GM19351 (cell line): Measurements from ENCODE around the gene FOXI2.

Experiments used
- ATAC-seq: cut with Tn5 transposase; IDR thresholded peaks from one replicate; pipeline ENCODE4 v1.9.1; 2021; ENCODE audit warnings: mild to moderate bottlenecking, moderate library complexity; ENCODE audit not compliant: unreplicated experiment

The FOXI2 gene

GRCh38 chr10:127736915-127737562 is at the start of gene FOXI2:
Gene FOXI2, plus strand, starts transcription at chr10:127737185. Its CDS starts 89 bp downstream, at chr10:127737274.
- no peak for ATAC-seq

- no peak for ATAC-seq
Measured at GRCh38 chr10:127687548-127687947, 49.4 kb upstream of the FOXI2 start.

- no peak for ATAC-seq
Measured at GRCh38 chr10:127690176-127690835, 46.7 kb upstream of the FOXI2 start.

- ATAC-seq: peak; percentile 89
Measured at GRCh38 chr10:127694580-127695193, 42.3 kb upstream of the FOXI2 start.

GRCh38 chr10:127695431-127695830 is 41.6 kb upstream of the FOXI2 start:
- ATAC-seq: no peak

GRCh38 chr10:127698886-127699285 is 38.1 kb upstream of the FOXI2 start:
- ATAC-seq: no peak

- ATAC-seq: no peak
Measured at GRCh38 chr10:127699311-127699710, 37.7 kb upstream of the FOXI2 start.

GRCh38 chr10:127702271-127702670 is 34.7 kb upstream of the FOXI2 start:
- no peak for ATAC-seq

- ATAC-seq: no peak
Measured at GRCh38 chr10:127715249-127715648, 21.7 kb upstream of the FOXI2 start.

- ATAC-seq: no peak
Measured at GRCh38 chr10:127715782-127716378, 21.1 kb upstream of the FOXI2 start.

GRCh38 chr10:127720142-127720541 is 16.8 kb upstream of the FOXI2 start:
- peak; percentile 57 for ATAC-seq

- no peak for ATAC-seq
Measured at GRCh38 chr10:127720903-127721302, 16.1 kb upstream of the FOXI2 start.

- no peak for ATAC-seq
Measured at GRCh38 chr10:127734753-127735152, 2.2 kb upstream of the FOXI2 start.

- no peak for ATAC-seq
Measured at GRCh38 chr10:127735156-127735555, 1.8 kb upstream of the FOXI2 start.

GRCh38 chr10:127735723-127736221 is 1.2 kb upstream of the FOXI2 start:
- no peak for ATAC-seq

- ATAC-seq: no peak
Measured at GRCh38 chr10:127736222-127736914, 617 bp upstream of the FOXI2 start.

GRCh38 chr10:127737563-127738511 is 852 bp downstream of the FOXI2 start:
- ATAC-seq: no peak

- ATAC-seq: no peak
Measured at GRCh38 chr10:127738512-127739424, 1.8 kb downstream of the FOXI2 start.

GRCh38 chr10:127739908-127740307 is 2.9 kb downstream of the FOXI2 start:
- no peak for ATAC-seq
